CD14-positive monocyte (primary cell): ENCODE data around the gene PDE4B. TPM values are rescaled to one million over a fixed set of nuclear protein-coding genes. Genes with fewer than 3 reads are reported as not detected.

Source experiments
- DNase-seq, 3 donors: peaks; one replicate each; pipeline ENCODE4 v3.0.0-alpha.2; 2011 to 2022
- H2AFZ ChIP-seq: 2 replicates; pipeline ENCODE4 v1.6.0; 2012; ENCODE audit warnings: mild to moderate bottlenecking, low read depth, low read length, inconsistent platforms; ENCODE audit not compliant: insufficient read depth, poor library complexity, severe bottlenecking
- H3K27ac ChIP-seq, 2 donors: 1 replicate in 1 of 2; 2 replicates in 1 of 2; pipeline ENCODE4 v1.5.1; 2012 to 2013; ENCODE audit warnings: low read length in 2 of 2, control low read depth in 1 of 2, inconsistent platforms in 1 of 2, low read depth in 1 of 2, mild to moderate bottlenecking in 1 of 2
- H3K27me3 ChIP-seq, 2 donors: one replicate each; pipeline versions ENCODE4 v1.6.0 to v1.6.1; 2011 to 2013; ENCODE audit warnings: low read length in 2 of 2; ENCODE audit not compliant: control insufficient read depth in 2 of 2, insufficient read depth in 2 of 2
- H3K36me3 ChIP-seq, 2 donors: replicated peaks in 1 of 2; 1 replicate in 1 of 2; 2 replicates in 1 of 2; pipeline versions ENCODE4 v1.5.1 to v1.6.1; 2012 to 2013; ENCODE audit warnings: low read length in 2 of 2, control low read depth in 1 of 2, inconsistent platforms in 1 of 2, mild to moderate bottlenecking in 1 of 2; ENCODE audit not compliant: insufficient read depth in 2 of 2, control insufficient read depth in 1 of 2
- H3K4me1 ChIP-seq, 2 donors: 1 replicate in 1 of 2; 2 replicates in 1 of 2; pipeline versions ENCODE4 v1.5.1 to v1.6.1; 2012 to 2013; ENCODE audit warnings: low read length in 2 of 2, control low read depth in 1 of 2, inconsistent platforms in 1 of 2, mild to moderate bottlenecking in 1 of 2, moderate library complexity in 1 of 2; ENCODE audit not compliant: insufficient read depth in 2 of 2, control insufficient read depth in 1 of 2
- H3K4me2 ChIP-seq: replicated peaks from 2 replicates; pipeline ENCODE3; 2012; ENCODE audit warnings: low read length, moderate library complexity, mild to moderate bottlenecking; ENCODE audit not compliant: poor library complexity, severe bottlenecking; ENCODE audit errors: extremely low read depth
- H3K4me3 ChIP-seq, 3 experiments: fragments of 200-600 bp in 1 of 3; sonication (generic) in 1 of 3; replicated peaks in 1 of 3; 1 replicate in 2 of 3; 2 replicates in 1 of 3; pipeline ENCODE4 v1.5.1; 2011 to 2013; ENCODE audit warnings: low read length in 3 of 3, mild to moderate bottlenecking in 3 of 3, control low read depth in 2 of 3, low read depth in 2 of 3, inconsistent platforms in 1 of 3, moderate library complexity in 1 of 3
- H3K79me2 ChIP-seq: 2 replicates; pipeline ENCODE4 v1.6.0; 2012; ENCODE audit warnings: mild to moderate bottlenecking, control low read depth, inconsistent platforms, low read length, moderate library complexity; ENCODE audit not compliant: insufficient read depth
- H3K9ac ChIP-seq: 2 replicates; pipeline ENCODE4 v1.6.0; 2017; ENCODE audit warnings: low read length, mild to moderate bottlenecking; ENCODE audit not compliant: insufficient read depth, poor library complexity, severe bottlenecking
- H3K9me3 ChIP-seq, 2 donors: replicated peaks in 1 of 2; 1 replicate in 1 of 2; 2 replicates in 1 of 2; pipeline versions ENCODE4 v1.5.1 to v1.6.1; 2012 to 2013; ENCODE audit warnings: low read length in 2 of 2, control low read depth in 1 of 2; ENCODE audit not compliant: control insufficient read depth in 1 of 2, insufficient read depth in 1 of 2
- H4K20me1 ChIP-seq: 2 replicates; pipeline ENCODE4 v1.6.0; 2012; ENCODE audit warnings: mild to moderate bottlenecking, low read length, control low read depth, moderate library complexity; ENCODE audit not compliant: insufficient read depth
- H3K27ac Mint-ChIP-seq, 7 donors: one replicate each; pipeline ENCODE4 v1.8.0; 2020; ENCODE audit warnings: mild to moderate bottlenecking in 7 of 7, mixed read lengths in 7 of 7, moderate library complexity in 6 of 7, inconsistent platforms in 2 of 7
- H3K27me3 Mint-ChIP-seq, 3 donors: one replicate each; pipeline ENCODE4 v1.8.0; 2021 to 2022; ENCODE audit warnings: low read depth in 3 of 3, mild to moderate bottlenecking in 3 of 3, mixed read lengths in 3 of 3, moderate library complexity in 3 of 3, inconsistent platforms in 1 of 3
- H3K36me3 Mint-ChIP-seq, 2 donors: one replicate each; pipeline ENCODE4 v1.8.0; 2020; ENCODE audit warnings: mixed read lengths in 2 of 2, inconsistent platforms in 1 of 2, mild to moderate bottlenecking in 1 of 2
- H3K4me1 Mint-ChIP-seq: one replicate; pipeline ENCODE4 v1.8.0; 2020; ENCODE audit warnings: mild to moderate bottlenecking, mixed read lengths
- H3K4me3 Mint-ChIP-seq, 2 donors: one replicate each; pipeline ENCODE4 v1.8.0; 2020; ENCODE audit warnings: mild to moderate bottlenecking in 2 of 2, mixed read lengths in 2 of 2, moderate library complexity in 1 of 2
- H3K9me3 Mint-ChIP-seq, 7 donors: one replicate each; pipeline ENCODE4 v1.8.0; 2020 to 2022; ENCODE audit warnings: mixed read lengths in 7 of 7, mild to moderate bottlenecking in 6 of 7, moderate library complexity in 6 of 7, inconsistent platforms in 2 of 7
- CTCF ChIP-seq: fragments of 200-600 bp; IDR thresholded peaks from one replicate; pipeline ENCODE4 v1.8.0; 2022; ENCODE audit warnings: antibody characterized with exemption, mild to moderate bottlenecking
- WGBS: methylation state at CpG from one replicate; pipeline ENCODE4 v1.1.5; 2013; ENCODE audit warnings: missing lambda C conversion rate; ENCODE audit not compliant: insufficient coverage; 5-methylcytosine and 5-hydroxymethylcytosine counted together
- intact Hi-C, 2 donors: fragments of 100-400 bp; cut with micrococcal nuclease; formaldehyde crosslinking; loops; one replicate each; pipeline versions ENCODE4 v1.15.0 to v1.15.1; 2023
- polyA plus RNA-seq, 3 donors: library from polyadenylated mRNA; depleted of rRNA in 1 of 3; unstranded in 2 of 3; stranded (reverse) in 1 of 3; fragments of 300-500 nt in 2 of 3; fragments of >200 nt in 1 of 3; fragmentation: Illumina TruSeq in 2 of 3; gene quantifications; 1 replicate in 2 of 3; 2 replicates in 1 of 3; pipeline ENCODE4 v1.2.3, GENCODE V29; 2012 to 2021

The PDE4B gene
- polyA plus RNA-seq, 3 donors: 17.2 to 52.8 (median 25.2) TPM

DNA sequence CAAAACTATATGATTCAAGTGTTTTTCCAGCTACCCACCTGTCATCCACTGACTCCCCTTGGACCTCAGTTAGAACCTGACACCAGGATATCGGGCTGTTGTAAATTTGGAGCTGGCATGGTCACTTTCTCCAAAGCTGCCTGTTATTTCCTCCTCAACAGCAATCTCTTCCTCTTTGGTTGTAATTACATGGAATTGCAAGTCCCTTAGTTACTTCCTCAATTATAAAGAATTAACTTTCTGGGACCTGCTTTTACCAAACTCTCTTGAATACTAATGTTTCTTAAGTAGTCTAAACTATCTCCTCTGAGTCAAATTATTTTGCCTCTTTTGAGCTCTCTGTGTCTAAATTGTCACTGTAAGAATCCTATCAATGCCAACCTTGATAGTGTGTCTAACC, 590.9 kb downstream of the PDE4B start:
- H3K4me1 ChIP-seq: peaks cover 46 to 57% of the 10 kb centered on the region in 2 donors
- WGBS: no CpG with 5 or more reads among the region's 1 CpG

GRCh38 chr1:66384258-66384921, 591.7 kb downstream of the PDE4B start:
- WGBS: 83% methylated on average over 1 of the region's 1 CpG
- Histone ChIP-seq H3K79me2 (no peaks in the 10 kb centered on the region), H3K9ac (no peak overlapping the region), H2AFZ (no peak overlapping the region), H3K9me3 (peaks cover 6 to 18% of the 10 kb centered on the region in 2 donors), H3K4me3 (no peak overlapping the region), H3K27ac (peak overlapping the region in 1 of 2 donors; percentile 72), H3K4me2 (no peak overlapping the region), H3K36me3 (no peaks in the 10 kb centered on the region), H3K4me1 (peaks cover 46 to 53% of the 10 kb centered on the region in 2 donors), H3K27me3 (no peaks in the 10 kb centered on the region), H4K20me1 (no peaks in the 10 kb centered on the region)
- H3K9me3 Mint-ChIP-seq: peaks cover 12 to 28% (median 18%) of the 10 kb centered on the region in 7 donors
- peak overlapping the region in 6 of 7 donors; percentile 63 to 90 (median 86) for H3K27ac Mint-ChIP-seq
- no peak overlapping the region for H3K4me3 Mint-ChIP-seq
- intact Hi-C loops: no loop called here
- H3K27me3 Mint-ChIP-seq: peaks cover 0 to 3% (median 2%) of the 10 kb centered on the region in 3 donors
- no peak for DNase-seq
- H3K4me1 Mint-ChIP-seq: peaks cover 51% of the 10 kb centered on the region
- H3K36me3 Mint-ChIP-seq: peaks cover 9 to 10% of the 10 kb centered on the region in 2 donors
- no peak for TF ChIP-seq CTCF

More for the DNA sequence above, 590.9 kb downstream of the PDE4B start:
- Histone ChIP-seq H4K20me1 (no peaks in the 10 kb centered on the region), H3K27ac (peak overlapping the region in 1 of 2 donors; percentile 72), H3K36me3 (no peaks in the 10 kb centered on the region), H3K9ac (no peak overlapping the region), H3K27me3 (no peaks in the 10 kb centered on the region), H2AFZ (no peak overlapping the region), H3K4me3 (peak overlapping the region in 1 of 3 experiments; percentile 40), H3K4me2 (peak overlapping the region; percentile 37), H3K79me2 (no peaks in the 10 kb centered on the region), H3K9me3 (peaks cover 5 to 18% of the 10 kb centered on the region in 2 donors)
- Mint-ChIP-seq H3K36me3 (peaks cover 9% of the 10 kb centered on the region in 2 donors), H3K27ac (peak overlapping the region; percentile 79 to 92 (median 87)), H3K27me3 (peaks cover 0 to 3% (median 2%) of the 10 kb centered on the region in 3 donors), H3K4me3 (peak overlapping the region in 1 of 2 donors; percentile 67), H3K4me1 (peaks cover 55% of the 10 kb centered on the region), H3K9me3 (peaks cover 12 to 28% (median 18%) of the 10 kb centered on the region in 7 donors)
- DNase-seq: peak; percentile 34 to 68 (median 66)
- intact Hi-C loops: no loop called here
- TF ChIP-seq CTCF: no peak
